ENCODE results near the gene MS4A15. TPM values are rescaled to one million over a fixed set of nuclear protein-coding genes. Genes with fewer than 3 reads are reported as not detected.

Gene MS4A15
- total RNA-seq, 1 donor from 2014 or later = not detected

DNA sequence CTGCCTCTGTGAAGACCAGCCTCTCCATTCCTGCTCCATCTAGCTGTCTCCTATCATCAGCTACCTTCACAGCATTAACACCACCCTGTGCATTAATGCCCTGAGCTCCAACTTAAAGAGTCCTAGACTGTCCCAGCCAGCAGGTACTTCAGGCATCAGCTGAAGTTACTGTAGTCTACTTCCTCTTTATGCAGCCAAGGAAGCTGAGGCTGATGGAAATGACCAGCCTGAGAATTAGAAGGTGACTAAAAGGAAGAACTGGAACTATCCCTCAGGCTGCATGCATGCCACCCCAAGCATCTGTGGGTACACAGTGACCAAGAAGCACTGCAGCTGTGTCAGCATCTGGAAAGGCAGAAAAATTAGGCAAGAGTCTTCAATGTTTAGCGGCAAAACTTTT lies 56.7 kb downstream of the MS4A15 start:
- Histone ChIP-seq H3F3A (ENCODE audit: low read depth) (no peaks in the 10 kb centered on the region), H3K4me2 (no peak overlapping the region), H3K27me3 (no peaks in the 10 kb centered on the region), H4K20me1 (ENCODE audit: low read depth) (no peaks in the 10 kb centered on the region), H3K79me2 (ENCODE audit: low read depth) (no peaks in the 10 kb centered on the region), H3K9me3 (ENCODE audit: low read depth) (peaks cover 4% of the 10 kb centered on the region), H2AFZ (replicated peaks) (no peak overlapping the region), H3K27ac (no peak overlapping the region), H3K4me1 (no peaks in the 10 kb centered on the region), H3K9ac (no peak overlapping the region), H3K36me3 (no peaks in the 10 kb centered on the region), H3K4me3 (no peak overlapping the region)
- no peaks in the 10 kb centered on the region for H3K36me3 Mint-ChIP-seq
- no peak overlapping the region for H3K27ac Mint-ChIP-seq
- TF ChIP-seq EZH2 (IDR thresholded peaks at IDR 0.05) = no peak
- TF ChIP-seq, protein P1, sequence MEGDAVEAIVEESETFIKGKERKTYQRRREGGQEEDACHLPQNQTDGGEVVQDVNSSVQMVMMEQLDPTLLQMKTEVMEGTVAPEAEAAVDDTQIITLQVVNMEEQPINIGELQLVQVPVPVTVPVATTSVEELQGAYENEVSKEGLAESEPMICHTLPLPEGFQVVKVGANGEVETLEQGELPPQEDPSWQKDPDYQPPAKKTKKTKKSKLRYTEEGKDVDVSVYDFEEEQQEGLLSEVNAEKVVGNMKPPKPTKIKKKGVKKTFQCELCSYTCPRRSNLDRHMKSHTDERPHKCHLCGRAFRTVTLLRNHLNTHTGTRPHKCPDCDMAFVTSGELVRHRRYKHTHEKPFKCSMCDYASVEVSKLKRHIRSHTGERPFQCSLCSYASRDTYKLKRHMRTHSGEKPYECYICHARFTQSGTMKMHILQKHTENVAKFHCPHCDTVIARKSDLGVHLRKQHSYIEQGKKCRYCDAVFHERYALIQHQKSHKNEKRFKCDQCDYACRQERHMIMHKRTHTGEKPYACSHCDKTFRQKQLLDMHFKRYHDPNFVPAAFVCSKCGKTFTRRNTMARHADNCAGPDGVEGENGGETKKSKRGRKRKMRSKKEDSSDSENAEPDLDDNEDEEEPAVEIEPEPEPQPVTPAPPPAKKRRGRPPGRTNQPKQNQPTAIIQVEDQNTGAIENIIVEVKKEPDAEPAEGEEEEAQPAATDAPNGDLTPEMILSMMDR (IDR thresholded peaks at IDR 0.05) = no peak
- no peak overlapping the region for H3K4me3 Mint-ChIP-seq
- H3K9me3 Mint-ChIP-seq = peaks cover 21% of the 10 kb centered on the region
- peaks cover 2% of the 10 kb centered on the region for H3K27me3 Mint-ChIP-seq (ENCODE audit: insufficient read depth, low read depth)
- no peak for DNase-seq (ENCODE audit: low spot score)
- H3K4me1 Mint-ChIP-seq = no peaks in the 10 kb centered on the region

DNA sequence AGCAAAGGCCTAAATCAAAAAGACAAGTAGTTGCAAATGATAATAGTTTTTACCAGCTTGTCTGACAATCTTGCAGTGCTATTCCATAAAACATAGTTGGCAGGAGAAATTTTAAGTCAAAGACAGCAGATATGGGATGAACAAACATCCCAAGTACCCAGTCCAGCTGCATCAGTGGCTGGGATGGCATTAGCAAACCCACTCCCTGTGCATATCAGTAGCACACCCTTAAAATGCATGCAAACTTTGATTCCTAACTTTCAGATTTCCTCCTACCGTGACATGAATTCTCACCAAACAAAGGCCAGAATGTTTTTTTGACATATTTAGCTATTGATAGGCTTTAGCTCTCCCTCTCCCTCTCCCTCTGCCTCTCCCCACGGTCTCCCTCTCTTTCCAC lies 57.4 kb downstream of the MS4A15 start:
- Mint-ChIP-seq H3K9me3 (peaks cover 21% of the 10 kb centered on the region), H3K4me1 (no peaks in the 10 kb centered on the region), H3K27me3 (ENCODE audit: insufficient read depth, low read depth) (peaks cover 3% of the 10 kb centered on the region), H3K4me3 (no peak overlapping the region), H3K27ac (no peak overlapping the region), H3K36me3 (no peaks in the 10 kb centered on the region)
- Histone ChIP-seq H3K27me3 (no peaks in the 10 kb centered on the region), H3K79me2 (ENCODE audit: low read depth) (no peaks in the 10 kb centered on the region), H3K9me3 (ENCODE audit: low read depth) (peaks cover 4% of the 10 kb centered on the region), H3K4me1 (no peaks in the 10 kb centered on the region), H3F3A (ENCODE audit: low read depth) (no peaks in the 10 kb centered on the region), H3K9ac (no peak overlapping the region), H2AFZ (replicated peaks) (no peak overlapping the region), H3K4me2 (no peak overlapping the region), H3K4me3 (no peak overlapping the region), H3K36me3 (no peaks in the 10 kb centered on the region), H3K27ac (no peak overlapping the region), H4K20me1 (ENCODE audit: low read depth) (no peaks in the 10 kb centered on the region)
- DNase-seq (ENCODE audit: low spot score) = no peak
- TF ChIP-seq, protein P1 (IDR thresholded peaks at IDR 0.05) = no peak
- no peak for TF ChIP-seq EZH2 (IDR thresholded peaks at IDR 0.05)

DNA sequence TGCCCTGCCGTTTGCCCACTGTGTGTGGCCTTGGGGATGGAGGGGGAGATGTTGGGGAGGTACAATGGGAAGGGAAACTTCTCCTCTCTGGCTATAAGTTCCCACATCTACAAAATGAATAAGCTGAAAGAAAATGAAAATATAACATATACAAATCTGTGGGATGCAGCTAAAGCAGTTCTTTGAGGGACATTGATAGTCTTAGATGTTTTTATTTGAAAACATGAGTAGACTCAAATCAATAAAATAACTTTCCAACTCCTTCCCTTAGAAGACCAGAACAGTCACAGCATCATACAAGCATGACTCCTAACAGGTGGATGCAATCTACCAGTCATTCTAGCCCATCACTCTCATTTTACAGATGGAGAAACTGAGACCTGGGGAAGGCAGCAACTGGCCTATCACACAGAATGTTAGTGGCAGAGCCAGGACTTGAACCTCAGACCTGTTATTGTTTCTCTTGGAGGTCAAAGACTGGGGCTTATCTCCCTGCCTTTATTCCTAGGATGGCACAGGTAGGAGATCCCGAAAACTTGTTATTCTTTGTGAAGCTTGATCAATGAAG lies 60.0 kb downstream of the MS4A15 start:
- Histone ChIP-seq H2AFZ (replicated peaks) (no peak overlapping the region), H3F3A (ENCODE audit: low read depth) (no peaks in the 10 kb centered on the region), H3K27ac (no peak overlapping the region), H4K20me1 (ENCODE audit: low read depth) (no peaks in the 10 kb centered on the region), H3K79me2 (ENCODE audit: low read depth) (no peaks in the 10 kb centered on the region), H3K27me3 (no peaks in the 10 kb centered on the region), H3K36me3 (no peaks in the 10 kb centered on the region), H3K4me3 (no peak overlapping the region), H3K9me3 (ENCODE audit: low read depth) (peaks cover 4% of the 10 kb centered on the region), H3K4me2 (no peak overlapping the region), H3K9ac (no peak overlapping the region), H3K4me1 (no peaks in the 10 kb centered on the region)
- Mint-ChIP-seq H3K9me3 (peaks cover 21% of the 10 kb centered on the region), H3K4me1 (no peaks in the 10 kb centered on the region), H3K27me3 (ENCODE audit: insufficient read depth, low read depth) (peaks cover 5% of the 10 kb centered on the region), H3K4me3 (no peak overlapping the region), H3K36me3 (no peaks in the 10 kb centered on the region), H3K27ac (no peak overlapping the region)
- TF ChIP-seq EZH2phosphoT487 (IDR thresholded peaks at IDR 0.05) (no peak), EZH2 (IDR thresholded peaks at IDR 0.05) (no peak)
- TF ChIP-seq, protein P1 (IDR thresholded peaks at IDR 0.05) = no peak
- no peak for DNase-seq (ENCODE audit: low spot score)
